HepG2 (cell line): ENCODE data around the gene ISCA1. TPM values are rescaled to one million over a fixed set of nuclear protein-coding genes. Genes with fewer than 3 reads are reported as not detected.
A peak's percentile ranks its signal among the peaks of the same experiment; 100 is the strongest.

Experiments used
- HNRNPK ChIP-seq: fragments of 200-400 bp; formaldehyde crosslinking; IDR thresholded peaks from 2 replicates; pipeline ENCODE4 v1.6.1; 2018; ENCODE audit warnings: low read length, low read depth, moderate library complexity, mild to moderate bottlenecking; ENCODE audit not compliant: poor library complexity, severe bottlenecking
- MAF1 ChIP-seq: sonication (generic); formaldehyde crosslinking; IDR thresholded peaks from 2 replicates; pipeline ENCODE4 v1.5.0; 2020; ENCODE audit warnings: missing genetic modification reagents, borderline replicate concordance
- SMAD3 ChIP-seq: sonication (generic); formaldehyde crosslinking; IDR thresholded peaks from 2 replicates; pipeline ENCODE4 v1.4.0; 2020; ENCODE audit warnings: missing genetic modification reagents
- ZNF7 ChIP-seq: IDR thresholded peaks from 2 replicates; pipeline ENCODE4 v1.6.1; 2016; ENCODE audit warnings: missing biosample characterization, missing genetic modification reagents
- ZNF891 ChIP-seq: sonication (generic); formaldehyde crosslinking; IDR thresholded peaks from 2 replicates; pipeline ENCODE4 v1.5.0; 2020; ENCODE audit warnings: mild to moderate bottlenecking, missing genetic modification reagents
- polyA plus RNA-seq, 8 experiments: library from polyadenylated mRNA; depleted of rRNA in 3 of 8; stranded (reverse) in 7 of 8; unstranded in 1 of 8; fragments of >200 nt; fragmentation: Illumina TruSeq in 4 of 8; extraction: Trizol in 4 of 8; gene quantifications; 2 replicates each; pipeline versions ENCODE4 v1.2.1 to v1.2.3, GENCODE V29; 2011 to 2016; ENCODE audit warnings: low read depth in 4 of 8, missing spikeins in 1 of 8, mixed read lengths in 1 of 8; ENCODE audit not compliant: insufficient read depth in 1 of 8
- total RNA-seq, 5 experiments: library from RNA; depleted of rRNA; stranded (reverse); fragments of >200 nt; fragmentation: Illumina TruSeq; extraction: Trizol; gene quantifications; 2 replicates each; pipeline ENCODE4 v1.2.3, GENCODE V29; 2016; ENCODE audit warnings: low read depth in 1 of 5
- TF ChIP-seq, protein P1 (sequence below), 2 experiments: fragments of 450-650 bp in 1 of 2; sonication (generic) in 1 of 2; formaldehyde crosslinking in 1 of 2; IDR thresholded peaks; 2 replicates each; pipeline versions ENCODE4 v1.6.1 to v1.8.0; 2016 to 2022; ENCODE audit warnings: antibody characterized with exemption in 1 of 2, mild to moderate bottlenecking in 1 of 2, missing genetic modification reagents in 1 of 2
- TF ChIP-seq, protein P2 (sequence below): sonication (generic); formaldehyde crosslinking; IDR thresholded peaks from 2 replicates; pipeline ENCODE4 v1.4.0; 2020; ENCODE audit warnings: missing genetic modification reagents, borderline replicate concordance
- TF ChIP-seq, protein P3 (sequence below): sonication (generic); formaldehyde crosslinking; IDR thresholded peaks from 2 replicates; pipeline ENCODE4 v1.4.0; 2020; ENCODE audit warnings: mild to moderate bottlenecking, missing genetic modification reagents

ISCA1 gene
- total and polyA plus RNA-seq, 2 of the 13 experiments (the other 11 are each of a cell fraction or from before 2014, with no cell fraction given), result 29.2 to 40.9 TPM

DNA sequence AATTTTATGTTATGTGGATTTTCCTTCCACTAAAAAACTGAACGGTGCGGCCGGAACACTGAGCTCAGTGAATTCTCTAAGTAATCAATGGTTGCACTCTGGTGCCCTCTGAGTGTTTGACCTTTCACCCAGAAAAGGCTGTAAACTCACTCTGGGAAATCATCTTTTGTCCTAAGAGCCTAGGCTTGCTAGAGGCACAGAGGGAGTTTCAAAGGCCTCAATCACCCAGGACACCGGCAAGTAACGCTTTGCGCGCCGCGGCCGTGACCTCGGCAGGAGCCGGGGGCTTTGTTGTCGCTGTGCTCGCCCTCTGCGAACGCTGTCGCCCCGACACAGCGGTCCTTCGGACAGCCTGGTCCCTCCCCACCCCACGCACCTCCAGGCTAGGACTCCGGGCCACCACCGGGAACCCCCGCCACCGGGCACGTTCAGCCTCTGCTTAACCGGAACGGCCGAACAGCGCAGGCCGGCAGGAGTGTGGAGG is 703 bp downstream of the ISCA1 start (continued):
- TF ChIP-seq, protein P1, sequence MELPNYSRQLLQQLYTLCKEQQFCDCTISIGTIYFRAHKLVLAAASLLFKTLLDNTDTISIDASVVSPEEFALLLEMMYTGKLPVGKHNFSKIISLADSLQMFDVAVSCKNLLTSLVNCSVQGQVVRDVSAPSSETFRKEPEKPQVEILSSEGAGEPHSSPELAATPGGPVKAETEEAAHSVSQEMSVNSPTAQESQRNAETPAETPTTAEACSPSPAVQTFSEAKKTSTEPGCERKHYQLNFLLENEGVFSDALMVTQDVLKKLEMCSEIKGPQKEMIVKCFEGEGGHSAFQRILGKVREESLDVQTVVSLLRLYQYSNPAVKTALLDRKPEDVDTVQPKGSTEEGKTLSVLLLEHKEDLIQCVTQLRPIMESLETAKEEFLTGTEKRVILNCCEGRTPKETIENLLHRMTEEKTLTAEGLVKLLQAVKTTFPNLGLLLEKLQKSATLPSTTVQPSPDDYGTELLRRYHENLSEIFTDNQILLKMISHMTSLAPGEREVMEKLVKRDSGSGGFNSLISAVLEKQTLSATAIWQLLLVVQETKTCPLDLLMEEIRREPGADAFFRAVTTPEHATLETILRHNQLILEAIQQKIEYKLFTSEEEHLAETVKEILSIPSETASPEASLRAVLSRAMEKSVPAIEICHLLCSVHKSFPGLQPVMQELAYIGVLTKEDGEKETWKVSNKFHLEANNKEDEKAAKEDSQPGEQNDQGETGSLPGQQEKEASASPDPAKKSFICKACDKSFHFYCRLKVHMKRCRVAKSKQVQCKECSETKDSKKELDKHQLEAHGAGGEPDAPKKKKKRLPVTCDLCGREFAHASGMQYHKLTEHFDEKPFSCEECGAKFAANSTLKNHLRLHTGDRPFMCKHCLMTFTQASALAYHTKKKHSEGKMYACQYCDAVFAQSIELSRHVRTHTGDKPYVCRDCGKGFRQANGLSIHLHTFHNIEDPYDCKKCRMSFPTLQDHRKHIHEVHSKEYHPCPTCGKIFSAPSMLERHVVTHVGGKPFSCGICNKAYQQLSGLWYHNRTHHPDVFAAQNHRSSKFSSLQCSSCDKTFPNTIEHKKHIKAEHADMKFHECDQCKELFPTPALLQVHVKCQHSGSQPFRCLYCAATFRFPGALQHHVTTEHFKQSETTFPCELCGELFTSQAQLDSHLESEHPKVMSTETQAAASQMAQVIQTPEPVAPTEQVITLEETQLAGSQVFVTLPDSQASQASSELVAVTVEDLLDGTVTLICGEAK (IDR thresholded peaks at IDR 0.05), result no peak
- TF ChIP-seq, protein P1 (CRISPR knock-in tag; IDR thresholded peaks at IDR 0.05), result 0 out of 2 replicates have a peak, but pooled peaks have one; percentile 11
- TF ChIP-seq, protein P2, sequence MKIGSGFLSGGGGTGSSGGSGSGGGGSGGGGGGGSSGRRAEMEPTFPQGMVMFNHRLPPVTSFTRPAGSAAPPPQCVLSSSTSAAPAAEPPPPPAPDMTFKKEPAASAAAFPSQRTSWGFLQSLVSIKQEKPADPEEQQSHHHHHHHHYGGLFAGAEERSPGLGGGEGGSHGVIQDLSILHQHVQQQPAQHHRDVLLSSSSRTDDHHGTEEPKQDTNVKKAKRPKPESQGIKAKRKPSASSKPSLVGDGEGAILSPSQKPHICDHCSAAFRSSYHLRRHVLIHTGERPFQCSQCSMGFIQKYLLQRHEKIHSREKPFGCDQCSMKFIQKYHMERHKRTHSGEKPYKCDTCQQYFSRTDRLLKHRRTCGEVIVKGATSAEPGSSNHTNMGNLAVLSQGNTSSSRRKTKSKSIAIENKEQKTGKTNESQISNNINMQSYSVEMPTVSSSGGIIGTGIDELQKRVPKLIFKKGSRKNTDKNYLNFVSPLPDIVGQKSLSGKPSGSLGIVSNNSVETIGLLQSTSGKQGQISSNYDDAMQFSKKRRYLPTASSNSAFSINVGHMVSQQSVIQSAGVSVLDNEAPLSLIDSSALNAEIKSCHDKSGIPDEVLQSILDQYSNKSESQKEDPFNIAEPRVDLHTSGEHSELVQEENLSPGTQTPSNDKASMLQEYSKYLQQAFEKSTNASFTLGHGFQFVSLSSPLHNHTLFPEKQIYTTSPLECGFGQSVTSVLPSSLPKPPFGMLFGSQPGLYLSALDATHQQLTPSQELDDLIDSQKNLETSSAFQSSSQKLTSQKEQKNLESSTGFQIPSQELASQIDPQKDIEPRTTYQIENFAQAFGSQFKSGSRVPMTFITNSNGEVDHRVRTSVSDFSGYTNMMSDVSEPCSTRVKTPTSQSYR (CRISPR knock-in tag), result peak; percentile 17; the same call in 1 of the 2 replicates
- TF ChIP-seq, protein P3, sequence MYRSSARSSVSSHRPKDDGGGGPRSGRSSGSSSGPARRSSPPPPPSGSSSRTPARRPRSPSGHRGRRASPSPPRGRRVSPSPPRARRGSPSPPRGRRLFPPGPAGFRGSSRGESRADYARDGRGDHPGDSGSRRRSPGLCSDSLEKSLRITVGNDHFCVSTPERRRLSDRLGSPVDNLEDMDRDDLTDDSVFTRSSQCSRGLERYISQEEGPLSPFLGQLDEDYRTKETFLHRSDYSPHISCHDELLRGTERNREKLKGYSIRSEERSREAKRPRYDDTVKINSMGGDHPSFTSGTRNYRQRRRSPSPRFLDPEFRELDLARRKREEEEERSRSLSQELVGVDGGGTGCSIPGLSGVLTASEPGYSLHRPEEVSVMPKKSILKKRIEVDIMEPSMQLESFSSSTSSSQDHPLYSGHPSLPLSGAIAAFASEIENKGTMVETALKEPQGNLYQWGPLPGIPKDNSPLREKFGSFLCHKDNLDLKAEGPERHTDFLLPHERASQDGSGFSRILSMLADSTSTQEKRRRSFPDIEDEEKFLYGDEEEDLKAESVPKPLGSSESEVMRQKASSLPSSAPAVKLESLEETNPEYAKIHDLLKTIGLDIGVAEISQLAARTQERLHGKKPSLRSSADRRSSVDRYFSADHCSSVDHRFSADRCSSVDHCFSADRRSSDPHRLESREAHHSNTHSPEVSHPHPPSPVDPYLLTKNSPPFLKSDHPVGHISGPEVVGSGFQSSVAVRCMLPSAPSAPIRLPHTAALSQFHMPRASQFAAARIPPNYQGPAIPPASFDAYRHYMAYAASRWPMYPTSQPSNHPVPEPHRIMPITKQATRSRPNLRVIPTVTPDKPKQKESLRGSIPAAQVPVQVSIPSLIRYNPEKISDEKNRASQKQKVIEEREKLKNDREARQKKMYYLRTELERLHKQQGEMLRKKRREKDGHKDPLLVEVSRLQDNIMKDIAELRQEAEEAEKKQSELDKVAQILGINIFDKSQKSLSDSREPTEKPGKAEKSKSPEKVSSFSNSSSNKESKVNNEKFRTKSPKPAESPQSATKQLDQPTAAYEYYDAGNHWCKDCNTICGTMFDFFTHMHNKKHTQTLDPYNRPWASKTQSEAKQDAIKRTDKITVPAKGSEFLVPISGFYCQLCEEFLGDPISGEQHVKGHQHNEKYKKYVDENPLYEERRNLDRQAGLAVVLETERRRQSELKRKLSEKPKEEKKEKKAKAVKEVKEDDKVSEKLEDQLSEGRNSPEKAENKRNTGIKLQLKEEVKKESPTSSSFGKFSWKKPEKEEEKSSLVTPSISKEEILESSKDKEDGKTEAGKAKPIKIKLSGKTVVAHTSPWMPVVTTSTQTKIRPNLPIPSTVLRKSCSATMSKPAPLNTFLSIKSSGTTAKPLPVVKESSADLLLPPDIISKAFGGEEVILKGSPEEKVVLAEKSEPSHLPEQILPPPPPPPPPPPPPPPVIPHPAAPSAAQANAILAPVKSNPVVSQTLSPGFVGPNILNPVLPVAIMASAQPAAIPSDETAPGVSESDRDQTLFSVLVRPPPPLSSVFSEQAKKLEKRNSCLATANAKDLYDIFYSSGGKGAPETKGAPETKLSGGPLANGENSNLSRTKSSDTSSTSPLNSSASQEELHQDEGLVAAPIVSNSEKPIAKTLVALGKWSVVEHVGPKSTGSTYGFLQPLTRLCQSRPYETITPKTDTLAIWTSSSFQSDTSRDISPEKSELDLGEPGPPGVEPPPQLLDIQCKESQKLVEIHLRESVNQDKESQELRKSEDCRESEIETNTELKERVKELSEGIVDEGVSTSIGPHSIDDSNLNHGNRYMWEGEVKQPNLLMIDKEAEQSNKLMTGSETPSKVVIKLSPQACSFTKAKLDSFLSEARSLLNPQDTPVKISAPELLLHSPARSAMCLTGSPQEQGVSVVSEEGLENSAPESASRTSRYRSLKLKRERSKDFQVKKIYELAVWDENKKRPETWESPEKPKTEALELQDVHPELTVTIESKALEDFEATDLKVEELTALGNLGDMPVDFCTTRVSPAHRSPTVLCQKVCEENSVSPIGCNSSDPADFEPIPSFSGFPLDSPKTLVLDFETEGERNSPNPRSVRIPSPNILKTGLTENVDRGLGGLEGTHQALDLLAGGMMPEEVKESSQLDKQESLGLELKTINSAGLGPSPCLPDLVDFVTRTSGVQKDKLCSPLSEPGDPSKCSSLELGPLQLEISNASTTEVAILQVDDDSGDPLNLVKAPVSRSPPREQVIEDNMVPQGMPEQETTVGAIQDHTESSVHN, result no peak
- TF ChIP-seq ZNF891 (CRISPR knock-in tag), result peak; percentile 66; the same call in 1 of the 2 replicates
- TF ChIP-seq SMAD3, result peak; percentile 14; the same call in 1 of the 2 replicates
- TF ChIP-seq MAF1 (CRISPR knock-in tag), result peak; percentile 63; the same call in 1 of the 2 replicates
- TF ChIP-seq HNRNPK, result peak; percentile 2
- no peak for TF ChIP-seq ZNF7 (CRISPR knock-in tag)
